HG02981 (cell line): ENCODE data around the gene UGT1A5.
"Not testable (repeated sequence)": the region's sequence is repeated elsewhere in the genome, so short reads cannot be mapped to it uniquely, and the experiment has no call there.

ENCODE experiments used
- ATAC-seq: cut with Tn5 transposase; IDR thresholded peaks from one replicate; pipeline ENCODE4 v1.9.1; 2021; ENCODE audit warnings: mild to moderate bottlenecking, moderate library complexity; ENCODE audit not compliant: unreplicated experiment

UGT1A5 gene

GRCh38 chr2:233692648-233693047 is 20.1 kb upstream of the UGT1A5 start, which contains the start of gene UGT1A6:
UGT1A6 (plus strand) TSS chr2:233692890; CDS start chr2:233693005, 115 bp downstream.
- ATAC-seq = no peak

- no peak for ATAC-seq
Observed at GRCh38 chr2:233693963-233694362, 18.7 kb upstream of the UGT1A5 start.

GRCh38 chr2:233698740-233699139 is 14.0 kb upstream of the UGT1A5 start:
- no peak for ATAC-seq

- no peak for ATAC-seq
Observed at GRCh38 chr2:233699424-233700027, 13.2 kb upstream of the UGT1A5 start.

- ATAC-seq = no peak
Observed at GRCh38 chr2:233700028-233700635, 12.6 kb upstream of the UGT1A5 start.

GRCh38 chr2:233700842-233701241 is 11.9 kb upstream of the UGT1A5 start:
- ATAC-seq = not testable (repeated sequence)

GRCh38 chr2:233702238-233702637 is 10.5 kb upstream of the UGT1A5 start:
- no peak for ATAC-seq

GRCh38 chr2:233705911-233706506 is 6.7 kb upstream of the UGT1A5 start:
- ATAC-seq = no peak

- ATAC-seq = no peak
Observed at GRCh38 chr2:233706720-233707119, 6.0 kb upstream of the UGT1A5 start.

- ATAC-seq = no peak
Observed at GRCh38 chr2:233707940-233708644, 4.6 kb upstream of the UGT1A5 start.

GRCh38 chr2:233708942-233709341 is 3.8 kb upstream of the UGT1A5 start:
- ATAC-seq = no peak

GRCh38 chr2:233711312-233712008 is 1.2 kb upstream of the UGT1A5 start:
- no peak for ATAC-seq

GRCh38 chr2:233713262-233713615 is 532 bp downstream of the UGT1A5 start:
- no peak for ATAC-seq

GRCh38 chr2:233714121-233714520 is 1.4 kb downstream of the UGT1A5 start:
- no peak for ATAC-seq

GRCh38 chr2:233718552-233718951 is 5.8 kb downstream of the UGT1A5 start, which contains the start of gene UGT1A4:
UGT1A4 (plus strand) TSS chr2:233718736; CDS start chr2:233718821, 85 bp downstream.
- no peak for ATAC-seq

GRCh38 chr2:233728723-233729301 is 16.1 kb downstream of the UGT1A5 start, which contains the start of gene UGT1A3:
UGT1A3 (plus strand) TSS chr2:233729042; CDS start chr2:233729127, 85 bp downstream.
- no peak for ATAC-seq

GRCh38 chr2:233736868-233737653 is 24.4 kb downstream of the UGT1A5 start:
- ATAC-seq = not testable (repeated sequence)

- no peak for ATAC-seq
Observed at GRCh38 chr2:233740870-233741269, 28.2 kb downstream of the UGT1A5 start.

- ATAC-seq = no peak
Observed at GRCh38 chr2:233743464-233744259, 31.0 kb downstream of the UGT1A5 start.
